Osteoblast (primary cell): ENCODE measurements around the gene PPHLN1. TPM values are rescaled to one million over a fixed set of nuclear protein-coding genes. Genes with fewer than 3 reads are reported as not detected.

Experiments
- DNase-seq: peaks from one replicate; pipeline ENCODE4 v3.0.0; 2011; ENCODE audit warnings: low spot score, mixed read lengths; ENCODE audit not compliant: insufficient read length; ENCODE audit errors: missing footprints
- H2AFZ ChIP-seq: 2 replicates; pipeline ENCODE4 v1.6.0; 2011; ENCODE audit warnings: mild to moderate bottlenecking, low read length
- H3K27ac ChIP-seq: 2 replicates; pipeline ENCODE4 v1.5.1; 2011; ENCODE audit warnings: mild to moderate bottlenecking, low read depth, low read length, moderate library complexity
- H3K27me3 ChIP-seq: 2 replicates; pipeline ENCODE4 v1.6.0; 2012; ENCODE audit warnings: mild to moderate bottlenecking, control low read depth, inconsistent platforms, low read length, moderate library complexity; ENCODE audit not compliant: insufficient read depth
- H3K36me3 ChIP-seq: 2 replicates; pipeline ENCODE4 v1.5.1; 2011; ENCODE audit warnings: mild to moderate bottlenecking, low read length, control low read depth, moderate library complexity; ENCODE audit not compliant: insufficient read depth
- H3K4me1 ChIP-seq: 2 replicates; pipeline ENCODE4 v1.5.1; 2011; ENCODE audit warnings: mild to moderate bottlenecking, low read length, control low read depth, moderate library complexity; ENCODE audit not compliant: insufficient read depth
- H3K4me2 ChIP-seq: 2 replicates; pipeline ENCODE4 v1.6.0; 2011; ENCODE audit warnings: mild to moderate bottlenecking, low read length; ENCODE audit not compliant: insufficient read depth
- H3K4me3 ChIP-seq: fragments of 200-600 bp; sonication (generic); 3 replicates; pipeline ENCODE4 v1.5.1; 2012; ENCODE audit warnings: mild to moderate bottlenecking, low read length, inconsistent platforms; ENCODE audit not compliant: insufficient read depth
- H3K79me2 ChIP-seq: 2 replicates; pipeline ENCODE4 v1.6.0; 2012; ENCODE audit warnings: mild to moderate bottlenecking, low read length, control low read depth, inconsistent platforms; ENCODE audit not compliant: insufficient read depth
- H3K9me3 ChIP-seq: 2 replicates; pipeline ENCODE4 v1.5.1; 2011; ENCODE audit warnings: low read depth, low read length, control low read depth
- H4K20me1 ChIP-seq: 2 replicates; pipeline ENCODE4 v1.6.0; 2012; ENCODE audit warnings: mild to moderate bottlenecking, low read length, control low read depth; ENCODE audit not compliant: insufficient read depth
- total RNA-seq: library from RNA; depleted of rRNA; stranded (reverse); fragments of >200 nt; gene quantifications from 2 replicates; pipeline ENCODE4 v1.2.3, GENCODE V29; 2012
- TF ChIP-seq, protein P1 (sequence below): IDR thresholded peaks from 2 replicates; pipeline ENCODE4 v1.5.1; 2011; ENCODE audit warnings: mild to moderate bottlenecking, low read depth, low read length, moderate library complexity; ENCODE audit errors: extremely low read depth

The PPHLN1 gene
- total RNA-seq, 1 donor = 70.9 TPM

- Histone ChIP-seq H3K27ac (no peak overlapping the region), H3K9me3 (no peaks in the 10 kb centered on the region), H3K79me2 (no peaks in the 10 kb centered on the region), H3K4me2 (no peak overlapping the region), H3K36me3 (peaks cover 16% of the 10 kb centered on the region), H4K20me1 (no peaks in the 10 kb centered on the region), H3K4me1 (no peaks in the 10 kb centered on the region), H3K27me3 (no peaks in the 10 kb centered on the region), H2AFZ (no peak overlapping the region), H3K4me3 (no peak overlapping the region)
- no peak for DNase-seq
- TF ChIP-seq, protein P1, sequence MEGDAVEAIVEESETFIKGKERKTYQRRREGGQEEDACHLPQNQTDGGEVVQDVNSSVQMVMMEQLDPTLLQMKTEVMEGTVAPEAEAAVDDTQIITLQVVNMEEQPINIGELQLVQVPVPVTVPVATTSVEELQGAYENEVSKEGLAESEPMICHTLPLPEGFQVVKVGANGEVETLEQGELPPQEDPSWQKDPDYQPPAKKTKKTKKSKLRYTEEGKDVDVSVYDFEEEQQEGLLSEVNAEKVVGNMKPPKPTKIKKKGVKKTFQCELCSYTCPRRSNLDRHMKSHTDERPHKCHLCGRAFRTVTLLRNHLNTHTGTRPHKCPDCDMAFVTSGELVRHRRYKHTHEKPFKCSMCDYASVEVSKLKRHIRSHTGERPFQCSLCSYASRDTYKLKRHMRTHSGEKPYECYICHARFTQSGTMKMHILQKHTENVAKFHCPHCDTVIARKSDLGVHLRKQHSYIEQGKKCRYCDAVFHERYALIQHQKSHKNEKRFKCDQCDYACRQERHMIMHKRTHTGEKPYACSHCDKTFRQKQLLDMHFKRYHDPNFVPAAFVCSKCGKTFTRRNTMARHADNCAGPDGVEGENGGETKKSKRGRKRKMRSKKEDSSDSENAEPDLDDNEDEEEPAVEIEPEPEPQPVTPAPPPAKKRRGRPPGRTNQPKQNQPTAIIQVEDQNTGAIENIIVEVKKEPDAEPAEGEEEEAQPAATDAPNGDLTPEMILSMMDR = no peak
Observed at GRCh38 chr12:42440608-42441007, 114.6 kb downstream of the PPHLN1 start.

DNA sequence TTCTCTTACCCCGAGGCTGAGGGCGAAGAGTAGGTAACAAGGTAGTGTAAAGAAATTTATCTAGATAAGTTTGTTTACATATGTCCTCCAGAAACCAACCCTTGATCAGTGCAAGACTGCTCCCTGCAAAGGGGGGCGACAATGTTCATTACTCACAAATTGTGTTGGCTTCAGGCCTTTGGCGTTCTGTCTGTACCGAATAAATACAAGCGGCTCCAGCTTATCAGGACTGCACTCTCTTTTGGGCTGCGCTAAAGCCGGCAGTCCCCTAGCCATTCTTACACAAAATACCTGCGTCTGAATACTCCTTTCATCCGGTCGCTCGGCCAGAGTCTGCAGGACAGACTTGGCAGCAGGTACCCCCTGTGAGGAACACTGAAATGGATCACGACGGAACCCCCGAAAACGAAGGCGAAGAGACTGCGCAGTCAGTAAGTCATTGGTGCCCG lies 116.4 kb downstream of the PPHLN1 start:
- Histone ChIP-seq H3K4me2 (no peak overlapping the region), H3K4me3 (no peak overlapping the region), H3K4me1 (peaks cover 4% of the 10 kb centered on the region), H2AFZ (no peak overlapping the region), H3K36me3 (peaks cover 16% of the 10 kb centered on the region), H3K27ac (no peak overlapping the region), H4K20me1 (no peaks in the 10 kb centered on the region), H3K79me2 (no peaks in the 10 kb centered on the region), H3K27me3 (no peaks in the 10 kb centered on the region), H3K9me3 (no peaks in the 10 kb centered on the region)
- no peak for DNase-seq
- TF ChIP-seq, protein P1 = no peak

DNA sequence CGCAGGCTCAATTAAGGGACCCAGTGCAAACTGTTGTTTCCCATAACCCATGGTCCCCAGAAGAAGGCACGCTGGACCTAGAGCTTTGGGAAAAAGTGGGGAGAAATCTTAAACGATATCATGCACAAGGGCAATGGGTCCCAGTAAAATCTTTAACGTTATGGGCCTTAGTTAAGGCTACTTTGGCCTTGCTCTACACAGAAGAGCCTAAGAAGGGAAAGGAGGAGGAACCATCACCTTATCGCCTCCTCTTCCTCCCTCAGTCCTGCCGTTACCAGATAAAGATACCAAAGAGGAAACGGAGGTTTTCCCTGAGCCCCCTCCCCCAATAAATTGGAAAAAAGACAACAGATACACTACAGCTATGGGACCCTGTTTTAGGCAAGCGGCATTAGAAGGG lies 116.9 kb downstream of the PPHLN1 start:
- H3K4me2 ChIP-seq = no peak overlapping the region
- H2AFZ ChIP-seq = no peak overlapping the region
- H3K79me2 ChIP-seq = no peaks in the 10 kb centered on the region
- TF ChIP-seq, protein P1 = no peak
- no peaks in the 10 kb centered on the region for H4K20me1 ChIP-seq
- peaks cover 10% of the 10 kb centered on the region for H3K4me1 ChIP-seq
- H3K4me3 ChIP-seq = no peak overlapping the region
- H3K9me3 ChIP-seq = no peaks in the 10 kb centered on the region
- peak; percentile 26 for DNase-seq
- H3K27me3 ChIP-seq = no peaks in the 10 kb centered on the region
- no peak overlapping the region for H3K27ac ChIP-seq
- peaks cover 16% of the 10 kb centered on the region for H3K36me3 ChIP-seq

DNA sequence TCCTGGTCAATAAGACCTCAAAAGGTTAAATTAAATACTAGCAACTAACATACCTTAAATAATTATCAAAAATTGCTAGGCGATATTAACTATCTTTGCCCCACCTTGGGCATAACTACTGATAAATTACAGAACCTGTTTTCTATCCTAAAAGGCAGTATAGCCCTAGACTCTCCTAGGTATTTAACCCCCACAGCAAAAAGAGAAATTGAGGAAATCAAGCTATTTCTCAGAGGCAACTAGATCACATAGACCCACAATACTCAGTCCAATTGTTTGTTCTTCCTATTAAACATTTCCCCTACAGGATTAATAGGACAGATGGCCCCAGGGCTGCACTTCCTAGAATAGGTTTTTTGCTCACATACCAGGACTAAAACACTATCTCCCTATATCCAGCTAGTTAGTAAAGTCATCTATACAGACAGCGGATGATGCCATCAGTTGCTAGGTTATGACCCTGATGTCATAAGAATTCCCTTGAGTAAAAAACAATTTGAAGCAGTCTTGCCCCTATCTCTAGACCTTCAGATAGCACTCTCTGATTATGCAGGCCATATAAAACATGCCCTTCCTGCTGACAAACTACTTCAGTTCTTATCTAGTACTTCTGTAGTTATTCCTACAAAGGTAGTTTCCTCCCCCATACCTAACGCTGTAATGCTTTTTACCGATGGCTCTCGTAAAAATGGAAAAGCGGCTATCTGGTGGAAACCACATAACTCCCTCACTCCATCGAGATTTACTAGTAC lies 118.4 kb downstream of the PPHLN1 start:
- H2AFZ ChIP-seq = no peak overlapping the region
- H3K27me3 ChIP-seq = no peaks in the 10 kb centered on the region
- DNase-seq = no peak
- H3K27ac ChIP-seq = no peak overlapping the region
- no peaks in the 10 kb centered on the region for H3K9me3 ChIP-seq
- H3K79me2 ChIP-seq = no peaks in the 10 kb centered on the region
- TF ChIP-seq, protein P1 = no peak
- no peaks in the 10 kb centered on the region for H4K20me1 ChIP-seq
- no peak overlapping the region for H3K4me2 ChIP-seq
- peaks cover 16% of the 10 kb centered on the region for H3K36me3 ChIP-seq
- H3K4me1 ChIP-seq = peaks cover 10% of the 10 kb centered on the region
- H3K4me3 ChIP-seq = no peak overlapping the region
